PC-9 (cell line): ENCODE measurements around the gene RAB3C. TPM values are rescaled to one million over a fixed set of nuclear protein-coding genes. Genes with fewer than 3 reads are reported as not detected.

Experiments used
- BruUV-seq: library from RNA; stranded (reverse); fragments of 400-500 nt; replicated peaks from 2 replicates; lab custom pipeline; 2021; lab: Mats Ljungman, UMichigan
- CTCF ChIA-PET: fragments of 300-600 bp; sonication (Branson Sonifier 250); formaldehyde crosslinking; loops from one replicate; lab custom pipeline; 2022; ENCODE audit warnings: antibody characterized with exemption; lab: Charles Lee
- POLR2A ChIA-PET: fragments of 300-600 bp; sonication (Branson Sonifier 250); formaldehyde crosslinking; loops from one replicate; lab custom pipeline; 2022; ENCODE audit warnings: antibody characterized with exemption; ENCODE audit not compliant: unreplicated experiment; lab: Charles Lee
- DNase-seq, 2 experiments: peaks; one replicate each; pipeline versions ENCODE4 v3.0.0 to v3.0.0-alpha.2; 2015 to 2022; ENCODE audit warnings: mixed read lengths in 1 of 2
- H2AFZ ChIP-seq: fragments of 200-600 bp; sonication (generic); 2 replicates; pipeline ENCODE4 v1.8.1; 2017; ENCODE audit warnings: antibody characterized with exemption
- H3F3A ChIP-seq: fragments of 200-600 bp; sonication (generic); 2 replicates; pipeline ENCODE4 v1.8.1; 2017; ENCODE audit warnings: antibody characterized with exemption, mild to moderate bottlenecking, low read depth; ENCODE audit not compliant: insufficient read depth
- H3K27ac ChIP-seq: fragments of 200-600 bp; sonication (generic); 2 replicates; pipeline ENCODE4 v1.6.1; 2016; ENCODE audit warnings: mixed run types
- H3K27me3 ChIP-seq: fragments of 200-600 bp; sonication (generic); 2 replicates; pipeline ENCODE4 v1.6.1; 2016; ENCODE audit warnings: low read depth, mixed run types; ENCODE audit not compliant: insufficient read depth
- H3K36me3 ChIP-seq: fragments of 200-600 bp; sonication (generic); 2 replicates; pipeline ENCODE4 v1.6.1; 2016; ENCODE audit warnings: low read depth, mixed run types
- H3K4me1 ChIP-seq: fragments of 200-600 bp; sonication (generic); replicated peaks from 2 replicates; pipeline ENCODE4 v1.6.1; 2016; ENCODE audit warnings: mixed run types; ENCODE audit not compliant: insufficient read depth
- H3K4me2 ChIP-seq: fragments of 200-600 bp; sonication (generic); 2 replicates; pipeline ENCODE4 v1.6.1; 2017; ENCODE audit warnings: mixed run types
- H3K4me3 ChIP-seq: fragments of 200-600 bp; sonication (generic); 2 replicates; pipeline ENCODE4 v1.6.1; 2016; ENCODE audit warnings: mixed run types
- H3K79me2 ChIP-seq: fragments of 200-600 bp; sonication (generic); 2 replicates; pipeline ENCODE4 v1.6.1; 2017; ENCODE audit warnings: low read depth, mixed run types
- H3K9me2 ChIP-seq: fragments of 200-600 bp; sonication (generic); 2 replicates; pipeline ENCODE4 v1.8.1; 2017; ENCODE audit warnings: mild to moderate bottlenecking; ENCODE audit not compliant: insufficient read depth
- H3K9me3 ChIP-seq: fragments of 200-600 bp; sonication (generic); 2 replicates; pipeline ENCODE4 v1.8.1; 2016; ENCODE audit warnings: low read depth; ENCODE audit not compliant: insufficient read depth
- H4K20me1 ChIP-seq: fragments of 200-600 bp; sonication (generic); 2 replicates; pipeline ENCODE4 v1.8.1; 2017; ENCODE audit not compliant: insufficient read depth
- EZH2 ChIP-seq: fragments of 200-600 bp; sonication (generic); IDR thresholded peaks from 2 replicates; pipeline ENCODE4 v1.8.0; 2017; ENCODE audit warnings: antibody characterized with exemption, low read depth
- intact Hi-C: fragments of 100-400 bp; cut with micrococcal nuclease; formaldehyde crosslinking; loops from one replicate; pipeline ENCODE4 v1.10.0; 2022; ENCODE audit not compliant: unreplicated experiment
- total RNA-seq: library from RNA; stranded (reverse); gene quantifications from 2 replicates; pipeline ENCODE4 v1.2.3, GENCODE V29; 2021
- TF ChIP-seq, protein P1 (sequence below): fragments of 200-600 bp; sonication (generic); conservative IDR thresholded peaks from 2 replicates; pipeline ENCODE4 v1.6.1; 2017; ENCODE audit warnings: mixed run types, antibody characterized with exemption, mild to moderate bottlenecking, moderate library complexity

RAB3C gene
- total RNA-seq, 1 experiment from 2014 or later = not detected

DNA sequence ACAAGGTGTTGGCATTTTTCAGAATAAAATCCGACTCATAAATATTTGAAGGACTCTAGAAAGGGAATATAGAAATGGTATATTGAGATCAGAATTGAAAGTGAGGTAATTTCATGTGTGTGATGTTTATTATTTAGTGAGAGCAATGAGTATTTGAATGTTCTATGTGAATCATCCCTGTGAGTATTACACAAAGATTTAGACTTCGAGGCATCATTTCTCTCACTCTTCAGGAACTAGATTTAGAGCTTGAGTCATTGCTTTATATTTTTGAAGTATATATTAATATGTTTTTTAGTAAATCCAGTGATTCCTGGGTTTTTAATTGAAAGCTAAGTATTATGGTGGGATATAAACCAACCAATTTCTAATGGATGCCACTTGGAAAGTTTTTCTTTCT, 91.2 kb downstream of the RAB3C start:
- TF ChIP-seq EZH2 = no peak
- TF ChIP-seq, protein P1, sequence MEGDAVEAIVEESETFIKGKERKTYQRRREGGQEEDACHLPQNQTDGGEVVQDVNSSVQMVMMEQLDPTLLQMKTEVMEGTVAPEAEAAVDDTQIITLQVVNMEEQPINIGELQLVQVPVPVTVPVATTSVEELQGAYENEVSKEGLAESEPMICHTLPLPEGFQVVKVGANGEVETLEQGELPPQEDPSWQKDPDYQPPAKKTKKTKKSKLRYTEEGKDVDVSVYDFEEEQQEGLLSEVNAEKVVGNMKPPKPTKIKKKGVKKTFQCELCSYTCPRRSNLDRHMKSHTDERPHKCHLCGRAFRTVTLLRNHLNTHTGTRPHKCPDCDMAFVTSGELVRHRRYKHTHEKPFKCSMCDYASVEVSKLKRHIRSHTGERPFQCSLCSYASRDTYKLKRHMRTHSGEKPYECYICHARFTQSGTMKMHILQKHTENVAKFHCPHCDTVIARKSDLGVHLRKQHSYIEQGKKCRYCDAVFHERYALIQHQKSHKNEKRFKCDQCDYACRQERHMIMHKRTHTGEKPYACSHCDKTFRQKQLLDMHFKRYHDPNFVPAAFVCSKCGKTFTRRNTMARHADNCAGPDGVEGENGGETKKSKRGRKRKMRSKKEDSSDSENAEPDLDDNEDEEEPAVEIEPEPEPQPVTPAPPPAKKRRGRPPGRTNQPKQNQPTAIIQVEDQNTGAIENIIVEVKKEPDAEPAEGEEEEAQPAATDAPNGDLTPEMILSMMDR = no peak
- Histone ChIP-seq H4K20me1 (no peaks in the 10 kb centered on the region), H3K4me2 (no peak overlapping the region), H3K9me2 (no peaks in the 10 kb centered on the region), H3F3A (no peaks in the 10 kb centered on the region), H3K4me3 (no peak overlapping the region), H3K9me3 (no peaks in the 10 kb centered on the region), H2AFZ (no peak overlapping the region), H3K4me1 (no peaks in the 10 kb centered on the region), H3K36me3 (no peaks in the 10 kb centered on the region), H3K27me3 (no peaks in the 10 kb centered on the region), H3K79me2 (no peaks in the 10 kb centered on the region), H3K27ac (no peak overlapping the region)
- BruUV-seq = no TSS peak
- DNase-seq = no peak
- POLR2A ChIA-PET = no interaction called here
- CTCF ChIA-PET = no interaction called here
- intact Hi-C loops = no loop called here

DNA sequence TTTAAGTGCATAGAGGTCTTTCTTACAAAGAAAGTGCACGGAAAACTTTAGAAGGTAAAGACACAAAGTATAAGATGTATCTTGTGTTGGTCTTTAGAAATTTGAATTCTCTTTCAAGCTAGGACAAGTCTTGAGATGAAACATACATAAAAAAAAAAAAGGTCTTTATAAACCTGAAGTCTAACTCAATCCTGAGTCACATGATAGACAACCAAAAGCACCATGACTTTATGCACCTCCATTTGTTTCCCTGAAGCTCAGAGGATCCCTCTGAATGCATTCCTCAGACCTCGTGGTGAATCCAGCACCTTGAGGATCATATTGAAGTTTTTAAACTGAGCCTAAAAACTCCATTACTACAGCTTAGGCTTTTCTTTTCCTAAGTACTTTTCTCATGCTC, 91.8 kb downstream of the RAB3C start:
- H3K36me3 ChIP-seq = no peaks in the 10 kb centered on the region
- CTCF ChIA-PET = no interaction called here

DNA sequence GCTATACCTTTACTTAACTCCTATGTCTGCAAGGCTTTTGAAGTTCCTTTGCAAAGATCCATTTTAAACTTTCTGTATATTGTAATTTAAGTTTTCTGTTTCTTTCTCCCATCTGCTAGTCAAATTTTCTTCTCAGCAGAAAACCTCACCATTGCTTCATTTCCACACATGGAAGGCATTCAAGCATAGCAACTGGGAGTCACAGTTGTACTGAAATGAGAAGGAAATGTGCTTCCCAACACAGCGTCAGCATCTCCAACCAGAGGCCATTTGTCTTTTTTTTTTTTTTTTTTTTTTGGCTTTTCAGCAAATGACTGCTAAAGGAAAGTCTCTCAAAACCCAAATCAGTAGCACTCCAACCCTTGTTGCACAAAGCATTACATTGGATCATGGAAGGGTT, 92.5 kb downstream of the RAB3C start:
- no peak overlapping the region for H3K4me3 ChIP-seq
- H3K27ac ChIP-seq = no peak overlapping the region
- BruUV-seq = no TSS peak
- no peaks in the 10 kb centered on the region for H3K4me1 ChIP-seq
- POLR2A ChIA-PET = interaction anchor here (0.7 kb wide), 1 partner anchor 25 kb away, joined by 14 read pairs; no protein-coding TSS in a partner anchor
- no peaks in the 10 kb centered on the region for H3K27me3 ChIP-seq
- H3K9me2 ChIP-seq = no peaks in the 10 kb centered on the region
- H3K4me2 ChIP-seq = no peak overlapping the region
- DNase-seq = no peak
- no peaks in the 10 kb centered on the region for H4K20me1 ChIP-seq
- intact Hi-C loops = no loop called here
- H3F3A ChIP-seq = no peaks in the 10 kb centered on the region
- TF ChIP-seq, protein P1 = no peak
- no peak for TF ChIP-seq EZH2
- no peaks in the 10 kb centered on the region for H3K36me3 ChIP-seq
- CTCF ChIA-PET = no interaction called here
- H3K79me2 ChIP-seq = no peaks in the 10 kb centered on the region
- H3K9me3 ChIP-seq = no peaks in the 10 kb centered on the region
- H2AFZ ChIP-seq = no peak overlapping the region

More for the DNA sequence above, 91.8 kb downstream of the RAB3C start:
- Histone ChIP-seq H3K4me2 (no peak overlapping the region), H4K20me1 (no peaks in the 10 kb centered on the region), H3K9me2 (no peaks in the 10 kb centered on the region), H3K27ac (no peak overlapping the region), H3K9me3 (no peaks in the 10 kb centered on the region), H3K4me3 (no peak overlapping the region), H3K27me3 (no peaks in the 10 kb centered on the region), H3K79me2 (no peaks in the 10 kb centered on the region), H3F3A (no peaks in the 10 kb centered on the region), H2AFZ (no peak overlapping the region), H3K4me1 (no peaks in the 10 kb centered on the region)
- DNase-seq = no peak
- POLR2A ChIA-PET = interaction anchor here (0.7 kb wide), 1 partner anchor 25 kb away, joined by 14 read pairs; no protein-coding TSS in a partner anchor
- BruUV-seq = no TSS peak
- intact Hi-C loops = no loop called here
- TF ChIP-seq EZH2 = no peak
- TF ChIP-seq, protein P1 = no peak
